Caco-2 (cell line): ENCODE measurements around the gene PROKR1. TPM values are rescaled to one million over a fixed set of nuclear protein-coding genes. Genes with fewer than 3 reads are reported as not detected.

Experiments used
- BruUV-seq: library from RNA; stranded (reverse); fragments of 400-500 nt; replicated peaks from 2 replicates; lab custom pipeline; 2021; lab: Mats Ljungman, UMichigan
- CTCF ChIA-PET: fragments of 300-600 bp; sonication (Branson Sonifier 250); formaldehyde crosslinking; loops from one replicate; lab custom pipeline; 2022; ENCODE audit warnings: antibody characterized with exemption; lab: Charles Lee
- POLR2A ChIA-PET: fragments of 300-600 bp; sonication (Branson Sonifier 250); formaldehyde crosslinking; loops from one replicate; lab custom pipeline; 2022; ENCODE audit warnings: antibody characterized with exemption; lab: Charles Lee
- DNase-seq, 2 experiments: peaks; one replicate each; pipeline versions ENCODE4 v3.0.0 to v3.0.0-alpha.2; 2020 to 2022
- H3K27me3 ChIP-seq: replicated peaks from 2 replicates; pipeline ENCODE4 v1.6.0; 2011; ENCODE audit warnings: low read length; ENCODE audit not compliant: control insufficient read depth, insufficient read depth
- H3K36me3 ChIP-seq: 2 replicates; pipeline ENCODE4 v1.5.1; 2011; ENCODE audit warnings: low read length; ENCODE audit not compliant: control insufficient read depth, insufficient read depth
- H3K4me1 ChIP-seq: fragments of 250-450 bp; sonication (Bioruptor Pico); 2 replicates; pipeline ENCODE4 v1.5.1; 2020; ENCODE audit warnings: mild to moderate bottlenecking
- H3K4me3 ChIP-seq: 2 replicates; pipeline ENCODE4 v1.5.1; 2011; ENCODE audit warnings: low read depth, mild to moderate bottlenecking, control low read depth, low read length
- H3K9me3 ChIP-seq: fragments of 250-450 bp; sonication (Bioruptor Pico); 2 replicates; pipeline ENCODE4 v1.5.1; 2020; ENCODE audit warnings: mild to moderate bottlenecking, moderate library complexity
- H3K27ac Mint-ChIP-seq: one replicate; pipeline ENCODE4 v1.8.0; 2022; ENCODE audit warnings: mixed read lengths; ENCODE audit not compliant: unreplicated experiment
- H3K27me3 Mint-ChIP-seq: one replicate; pipeline ENCODE4 v1.8.0; 2022; ENCODE audit warnings: mixed read lengths; ENCODE audit not compliant: insufficient read depth, unreplicated experiment
- H3K36me3 Mint-ChIP-seq: one replicate; pipeline ENCODE4 v1.8.0; 2022; ENCODE audit warnings: mild to moderate bottlenecking, mixed read lengths; ENCODE audit not compliant: insufficient read depth, unreplicated experiment
- H3K4me1 Mint-ChIP-seq: one replicate; pipeline ENCODE4 v1.8.0; 2022; ENCODE audit warnings: low read depth, mixed read lengths; ENCODE audit not compliant: unreplicated experiment
- H3K4me3 Mint-ChIP-seq: one replicate; pipeline ENCODE4 v1.8.0; 2022; ENCODE audit warnings: mild to moderate bottlenecking, moderate library complexity, mixed read lengths; ENCODE audit not compliant: unreplicated experiment
- H3K9me3 Mint-ChIP-seq: one replicate; pipeline ENCODE4 v1.8.0; 2022; ENCODE audit warnings: mixed read lengths; ENCODE audit not compliant: unreplicated experiment
- intact Hi-C: fragments of 100-400 bp; cut with micrococcal nuclease; formaldehyde crosslinking; loops from one replicate; pipeline ENCODE4 v1.10.0; 2022; ENCODE audit not compliant: unreplicated experiment
- total RNA-seq: library from RNA; stranded (reverse); gene quantifications from 2 replicates; pipeline ENCODE4 v1.2.3, GENCODE V29; 2022
- TF ChIP-seq, protein P1 (sequence below), 2 experiments: fragments of 200-600 bp in 1 of 2; IDR thresholded peaks; 1 replicate in 1 of 2; 2 replicates in 1 of 2; pipeline versions ENCODE4 v1.5.1 to v1.8.0; 2011 to 2022; ENCODE audit warnings: antibody characterized with exemption in 1 of 2, control low read depth in 1 of 2, inconsistent platforms in 1 of 2, low read depth in 1 of 2, low read length in 1 of 2, mild to moderate bottlenecking in 1 of 2, moderate library complexity in 1 of 2; ENCODE audit not compliant: insufficient read depth in 1 of 2, severe bottlenecking in 1 of 2, unreplicated experiment in 1 of 2

PROKR1 gene
- total RNA-seq, 1 experiment from 2014 or later, result 0.09 TPM

DNA sequence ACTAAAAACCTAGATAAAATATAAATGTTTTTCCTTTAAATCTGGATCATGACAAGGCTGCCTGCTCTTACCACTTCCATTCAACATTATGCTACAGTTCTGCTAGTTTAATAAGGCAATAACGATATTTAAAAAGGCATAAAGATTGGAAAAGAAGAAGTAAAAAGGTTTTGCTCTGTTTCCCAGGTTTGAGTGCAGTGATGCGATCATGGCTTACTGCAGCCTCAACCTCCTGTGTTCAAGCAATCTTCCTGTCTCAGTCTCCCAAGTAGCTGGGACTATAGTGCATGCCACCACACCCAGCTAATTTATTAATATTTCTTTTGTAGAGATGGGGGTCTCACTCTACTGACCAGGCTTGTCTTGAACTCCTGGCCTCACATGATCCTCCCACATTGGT lies 40.8 kb downstream of the PROKR1 start:
- Mint-ChIP-seq H3K27me3 (no peaks in the 10 kb centered on the region), H3K4me3 (no peak overlapping the region), H3K9me3 (peaks cover 15% of the 10 kb centered on the region), H3K4me1 (no peaks in the 10 kb centered on the region), H3K27ac (no peak overlapping the region), H3K36me3 (no peaks in the 10 kb centered on the region)
- Histone ChIP-seq H3K4me1 (no peaks in the 10 kb centered on the region), H3K9me3 (no peaks in the 10 kb centered on the region), H3K27me3 (no peaks in the 10 kb centered on the region), H3K4me3 (no peak overlapping the region), H3K36me3 (no peaks in the 10 kb centered on the region)
- ChIA-PET CTCF (no interaction called here), POLR2A (no interaction called here)
- intact Hi-C loops, result no loop called here
- TF ChIP-seq, protein P1, sequence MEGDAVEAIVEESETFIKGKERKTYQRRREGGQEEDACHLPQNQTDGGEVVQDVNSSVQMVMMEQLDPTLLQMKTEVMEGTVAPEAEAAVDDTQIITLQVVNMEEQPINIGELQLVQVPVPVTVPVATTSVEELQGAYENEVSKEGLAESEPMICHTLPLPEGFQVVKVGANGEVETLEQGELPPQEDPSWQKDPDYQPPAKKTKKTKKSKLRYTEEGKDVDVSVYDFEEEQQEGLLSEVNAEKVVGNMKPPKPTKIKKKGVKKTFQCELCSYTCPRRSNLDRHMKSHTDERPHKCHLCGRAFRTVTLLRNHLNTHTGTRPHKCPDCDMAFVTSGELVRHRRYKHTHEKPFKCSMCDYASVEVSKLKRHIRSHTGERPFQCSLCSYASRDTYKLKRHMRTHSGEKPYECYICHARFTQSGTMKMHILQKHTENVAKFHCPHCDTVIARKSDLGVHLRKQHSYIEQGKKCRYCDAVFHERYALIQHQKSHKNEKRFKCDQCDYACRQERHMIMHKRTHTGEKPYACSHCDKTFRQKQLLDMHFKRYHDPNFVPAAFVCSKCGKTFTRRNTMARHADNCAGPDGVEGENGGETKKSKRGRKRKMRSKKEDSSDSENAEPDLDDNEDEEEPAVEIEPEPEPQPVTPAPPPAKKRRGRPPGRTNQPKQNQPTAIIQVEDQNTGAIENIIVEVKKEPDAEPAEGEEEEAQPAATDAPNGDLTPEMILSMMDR (IDR thresholded peaks at IDR 0.05; ENCODE audit: insufficient read depth in 1 of 2, low read depth in 1 of 2, low read length in 1 of 2, severe bottlenecking in 1 of 2, unreplicated experiment in 1 of 2), result no peak
- DNase-seq, result no peak
- BruUV-seq, result no TSS peak

DNA sequence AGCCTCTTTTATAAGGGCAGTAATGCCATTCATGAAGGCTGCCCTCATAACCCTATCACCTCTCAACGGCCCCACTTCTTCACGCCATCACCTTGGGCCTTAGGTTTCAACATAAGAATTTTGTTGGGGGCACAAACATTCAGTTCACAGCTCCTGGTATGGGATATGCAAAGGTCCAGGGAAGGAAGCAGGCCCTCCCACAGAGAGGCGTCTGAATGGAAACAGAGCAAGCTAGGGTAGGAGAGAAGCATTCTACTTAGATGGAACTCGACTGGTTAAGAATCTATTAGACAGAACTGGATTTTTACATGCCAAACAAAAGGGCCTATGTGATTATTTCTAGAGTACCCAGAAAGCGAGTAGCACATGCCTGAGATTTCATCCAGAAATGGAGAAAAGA lies 42.8 kb downstream of the PROKR1 start:
- Mint-ChIP-seq H3K4me3 (no peak overlapping the region), H3K9me3 (peaks cover 5% of the 10 kb centered on the region), H3K27ac (no peak overlapping the region), H3K4me1 (no peaks in the 10 kb centered on the region), H3K27me3 (no peaks in the 10 kb centered on the region), H3K36me3 (no peaks in the 10 kb centered on the region)
- Histone ChIP-seq H3K4me3 (no peak overlapping the region), H3K4me1 (no peaks in the 10 kb centered on the region), H3K27me3 (no peaks in the 10 kb centered on the region), H3K9me3 (no peaks in the 10 kb centered on the region), H3K36me3 (no peaks in the 10 kb centered on the region)
- no TSS peak for BruUV-seq
- ChIA-PET POLR2A (no interaction called here), CTCF (no interaction called here)
- intact Hi-C loops, result no loop called here
- no peak for DNase-seq
- TF ChIP-seq, protein P1 (IDR thresholded peaks at IDR 0.05; ENCODE audit: insufficient read depth in 1 of 2, low read depth in 1 of 2, low read length in 1 of 2, severe bottlenecking in 1 of 2, unreplicated experiment in 1 of 2), result no peak

DNA sequence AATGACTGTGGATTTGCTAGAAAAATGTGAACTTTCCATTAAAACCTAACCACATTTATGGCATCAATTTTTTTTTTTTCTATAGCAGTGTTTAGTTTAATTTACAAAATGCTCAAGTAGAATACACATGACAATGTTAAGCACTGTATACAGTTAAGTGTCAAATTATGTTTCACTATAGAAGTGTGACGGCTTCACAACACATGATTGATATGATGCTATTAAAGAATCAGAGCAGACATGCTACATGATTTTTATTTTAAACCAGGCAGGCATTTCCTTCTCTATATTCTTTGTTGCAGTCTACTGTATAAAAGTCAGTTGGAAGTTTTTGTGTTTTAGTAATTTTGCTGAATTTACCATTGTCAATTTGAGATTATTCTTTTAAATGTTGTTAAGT lies 43.6 kb downstream of the PROKR1 start:
- H3K4me3 ChIP-seq, result no peak overlapping the region
- BruUV-seq, result no TSS peak
- no peaks in the 10 kb centered on the region for H3K4me1 ChIP-seq
- CTCF ChIA-PET, result no interaction called here
- TF ChIP-seq, protein P1 (IDR thresholded peaks at IDR 0.05; ENCODE audit: insufficient read depth in 1 of 2, low read depth in 1 of 2, low read length in 1 of 2, severe bottlenecking in 1 of 2, unreplicated experiment in 1 of 2), result no peak
- no peaks in the 10 kb centered on the region for H3K27me3 ChIP-seq
- intact Hi-C loops, result no loop called here
- no peaks in the 10 kb centered on the region for H3K9me3 ChIP-seq
- H3K36me3 Mint-ChIP-seq, result no peaks in the 10 kb centered on the region
- no peak overlapping the region for H3K4me3 Mint-ChIP-seq
- H3K27me3 Mint-ChIP-seq, result no peaks in the 10 kb centered on the region
- no peaks in the 10 kb centered on the region for H3K36me3 ChIP-seq
- POLR2A ChIA-PET, result no interaction called here
- no peaks in the 10 kb centered on the region for H3K9me3 Mint-ChIP-seq
- no peak overlapping the region for H3K27ac Mint-ChIP-seq
- no peaks in the 10 kb centered on the region for H3K4me1 Mint-ChIP-seq
- DNase-seq, result no peak
